Natural killer cell (primary cell): Measurements from ENCODE around the gene SCYGR1. TPM values are rescaled to one million over a fixed set of nuclear protein-coding genes. Genes with fewer than 3 reads are reported as not detected.

Source experiments
- ATAC-seq, 3 donors: fragments of 150-1000 bp in 2 of 3; fragments of 200-7000 bp in 1 of 3; cut with Tn5 transposase; 1 replicate in 1 of 3; 2 replicates in 2 of 3; pipeline ENCODE4 v1.10.0; 2021; ENCODE audit warnings: mild to moderate bottlenecking in 2 of 3, moderate library complexity in 2 of 3
- DNase-seq, 2 donors: peaks; one replicate each; pipeline versions ENCODE4 v3.0.0 to v3.0.0-alpha.2; 2013 to 2021; ENCODE audit warnings: mixed read lengths in 1 of 2
- H3K27ac ChIP-seq: one replicate; pipeline ENCODE4 v1.5.1; 2013; ENCODE audit warnings: mild to moderate bottlenecking, low read length
- H3K27me3 ChIP-seq: one replicate; pipeline ENCODE4 v1.6.1; 2013; ENCODE audit warnings: low read length; ENCODE audit not compliant: control insufficient read depth, insufficient read depth
- H3K36me3 ChIP-seq: one replicate; pipeline ENCODE4 v1.6.1; 2013; ENCODE audit warnings: low read length; ENCODE audit not compliant: control insufficient read depth, insufficient read depth
- H3K4me1 ChIP-seq: one replicate; pipeline ENCODE4 v1.6.1; 2013; ENCODE audit warnings: low read length; ENCODE audit not compliant: control insufficient read depth, insufficient read depth
- H3K4me3 ChIP-seq: one replicate; pipeline ENCODE4 v1.5.1; 2013; ENCODE audit warnings: low read length
- H3K9me3 ChIP-seq: one replicate; pipeline ENCODE4 v1.6.1; 2013; ENCODE audit warnings: low read length; ENCODE audit not compliant: control insufficient read depth, insufficient read depth
- H3K27ac Mint-ChIP-seq, 2 donors: one replicate each; pipeline ENCODE4 v1.8.0; 2022; ENCODE audit warnings: mild to moderate bottlenecking in 2 of 2, mixed read lengths in 2 of 2, moderate library complexity in 1 of 2
- H3K27me3 Mint-ChIP-seq, 2 donors: one replicate each; pipeline ENCODE4 v1.8.0; 2022; ENCODE audit warnings: low read depth in 2 of 2, mixed read lengths in 2 of 2
- H3K36me3 Mint-ChIP-seq: one replicate; pipeline ENCODE4 v1.8.0; 2022; ENCODE audit warnings: mixed read lengths
- H3K4me1 Mint-ChIP-seq, 2 donors: one replicate each; pipeline ENCODE4 v1.8.0; 2022; ENCODE audit warnings: mixed read lengths in 2 of 2
- H3K4me3 Mint-ChIP-seq: one replicate; pipeline ENCODE4 v1.8.0; 2022; ENCODE audit warnings: mild to moderate bottlenecking, moderate library complexity, mixed read lengths
- H3K9me3 Mint-ChIP-seq, 2 donors: one replicate each; pipeline ENCODE4 v1.8.0; 2022; ENCODE audit warnings: mixed read lengths in 2 of 2
- WGBS: methylation state at CpG from one replicate; pipeline ENCODE4 v1.1.7; 2013; ENCODE audit warnings: missing lambda C conversion rate; ENCODE audit not compliant: insufficient coverage; 5-methylcytosine and 5-hydroxymethylcytosine counted together
- intact Hi-C: fragments of 100-400 bp; cut with micrococcal nuclease; formaldehyde crosslinking; loops from one replicate; pipeline ENCODE4 v1.14.2; 2022
- total RNA-seq, 4 donors: library from RNA; stranded (reverse); fragments of 120-200 nt in 1 of 4; gene quantifications; one replicate each; pipeline versions ENCODE4 v1.2.3 to v1.2.4, GENCODE V29; 2013 to 2022
- TF ChIP-seq, protein P1 (sequence below): fragments of 200-600 bp; IDR thresholded peaks from one replicate; pipeline ENCODE4 v1.8.0; 2022; ENCODE audit warnings: antibody characterized with exemption

SCYGR1 gene
- total RNA-seq, 3 donors from 2014 or later (not counting 1 experiment from before 2014, with no cell fraction given): not detected

GRCh38 chr2:227347117-227347516 lies 40.6 kb downstream of the SCYGR1 start:
- peaks cover 6% of the 10 kb centered on the region for H3K36me3 Mint-ChIP-seq
- H3K9me3 Mint-ChIP-seq: no peaks in the 10 kb centered on the region
- WGBS: 94% methylated on average over 7 of the region's 7 CpGs
- DNase-seq (no peak), ATAC-seq (no peak)
- H3K4me1 Mint-ChIP-seq: no peaks in the 10 kb centered on the region
- no peaks in the 10 kb centered on the region for H3K27me3 Mint-ChIP-seq
- H3K27ac Mint-ChIP-seq: no peak overlapping the region
- Histone ChIP-seq H3K27ac (no peak overlapping the region), H3K27me3 (no peaks in the 10 kb centered on the region), H3K4me3 (no peak overlapping the region), H3K9me3 (no peaks in the 10 kb centered on the region), H3K4me1 (no peaks in the 10 kb centered on the region), H3K36me3 (peaks cover 37% of the 10 kb centered on the region)
- TF ChIP-seq, protein P1, sequence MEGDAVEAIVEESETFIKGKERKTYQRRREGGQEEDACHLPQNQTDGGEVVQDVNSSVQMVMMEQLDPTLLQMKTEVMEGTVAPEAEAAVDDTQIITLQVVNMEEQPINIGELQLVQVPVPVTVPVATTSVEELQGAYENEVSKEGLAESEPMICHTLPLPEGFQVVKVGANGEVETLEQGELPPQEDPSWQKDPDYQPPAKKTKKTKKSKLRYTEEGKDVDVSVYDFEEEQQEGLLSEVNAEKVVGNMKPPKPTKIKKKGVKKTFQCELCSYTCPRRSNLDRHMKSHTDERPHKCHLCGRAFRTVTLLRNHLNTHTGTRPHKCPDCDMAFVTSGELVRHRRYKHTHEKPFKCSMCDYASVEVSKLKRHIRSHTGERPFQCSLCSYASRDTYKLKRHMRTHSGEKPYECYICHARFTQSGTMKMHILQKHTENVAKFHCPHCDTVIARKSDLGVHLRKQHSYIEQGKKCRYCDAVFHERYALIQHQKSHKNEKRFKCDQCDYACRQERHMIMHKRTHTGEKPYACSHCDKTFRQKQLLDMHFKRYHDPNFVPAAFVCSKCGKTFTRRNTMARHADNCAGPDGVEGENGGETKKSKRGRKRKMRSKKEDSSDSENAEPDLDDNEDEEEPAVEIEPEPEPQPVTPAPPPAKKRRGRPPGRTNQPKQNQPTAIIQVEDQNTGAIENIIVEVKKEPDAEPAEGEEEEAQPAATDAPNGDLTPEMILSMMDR: no peak
- no peak overlapping the region for H3K4me3 Mint-ChIP-seq
- intact Hi-C loops: no loop called here

GRCh38 chr2:227344231-227344630 lies 43.5 kb downstream of the SCYGR1 start:
- TF ChIP-seq, protein P1: no peak
- Mint-ChIP-seq H3K4me1 (no peaks in the 10 kb centered on the region), H3K27ac (no peak overlapping the region), H3K9me3 (no peaks in the 10 kb centered on the region), H3K4me3 (no peak overlapping the region), H3K27me3 (no peaks in the 10 kb centered on the region), H3K36me3 (peaks cover 6% of the 10 kb centered on the region)
- H3K36me3 ChIP-seq: peaks cover 47% of the 10 kb centered on the region
- DNase-seq (no peak), ATAC-seq (no peak)
- H3K4me1 ChIP-seq: no peaks in the 10 kb centered on the region
- no peaks in the 10 kb centered on the region for H3K9me3 ChIP-seq
- intact Hi-C loops: no loop called here
- no peak overlapping the region for H3K4me3 ChIP-seq
- no peak overlapping the region for H3K27ac ChIP-seq
- WGBS: 75% methylated on average over 2 of the region's 2 CpGs
- no peaks in the 10 kb centered on the region for H3K27me3 ChIP-seq

DNA sequence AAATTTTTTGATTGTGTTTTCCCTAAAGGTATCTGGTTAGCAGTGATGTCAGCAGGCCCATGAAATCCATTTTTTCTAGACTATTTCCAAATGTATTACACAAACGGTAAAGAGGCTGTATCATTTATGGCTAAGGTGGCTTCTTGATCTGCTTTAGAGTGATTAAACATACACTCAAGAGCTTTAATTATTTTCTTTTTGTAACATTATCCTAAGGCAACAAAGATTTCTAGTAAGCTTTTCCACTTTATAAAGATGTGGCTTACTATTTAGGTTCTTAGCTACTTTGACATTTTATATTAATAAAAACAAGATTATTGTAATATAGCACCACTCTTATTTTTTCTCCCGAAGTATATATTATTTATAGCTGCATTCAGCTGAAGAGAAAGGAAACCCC lies 46.2 kb downstream of the SCYGR1 start:
- Histone ChIP-seq H3K27ac (no peak overlapping the region), H3K9me3 (no peaks in the 10 kb centered on the region), H3K36me3 (peaks cover 35% of the 10 kb centered on the region), H3K4me1 (no peaks in the 10 kb centered on the region), H3K27me3 (no peaks in the 10 kb centered on the region), H3K4me3 (no peak overlapping the region)
- intact Hi-C loops: no loop called here
- Mint-ChIP-seq H3K27me3 (no peaks in the 10 kb centered on the region), H3K4me3 (no peak overlapping the region), H3K36me3 (no peaks in the 10 kb centered on the region), H3K4me1 (no peaks in the 10 kb centered on the region), H3K27ac (no peak overlapping the region), H3K9me3 (no peaks in the 10 kb centered on the region)
- WGBS: no CpG with 5 or more reads among the region's 2 CpGs
- TF ChIP-seq, protein P1: no peak
- no peak for ATAC-seq
- no peak for DNase-seq

GRCh38 chr2:227340106-227340505 lies 47.6 kb downstream of the SCYGR1 start:
- Histone ChIP-seq H3K27me3 (no peaks in the 10 kb centered on the region), H3K9me3 (no peaks in the 10 kb centered on the region), H3K27ac (no peak overlapping the region), H3K36me3 (peaks cover 42% of the 10 kb centered on the region), H3K4me1 (no peaks in the 10 kb centered on the region), H3K4me3 (no peak overlapping the region)
- TF ChIP-seq, protein P1: no peak
- 97% methylated on average over 3 of the region's 6 CpGs for WGBS
- Mint-ChIP-seq H3K9me3 (no peaks in the 10 kb centered on the region), H3K36me3 (peaks cover 13% of the 10 kb centered on the region), H3K4me3 (no peak overlapping the region), H3K4me1 (peaks cover 3 to 11% of the 10 kb centered on the region in 2 donors), H3K27me3 (no peaks in the 10 kb centered on the region), H3K27ac (no peak overlapping the region)
- DNase-seq (no peak), ATAC-seq (no peak)
- intact Hi-C loops: no loop called here
